B cell (primary cell): ENCODE measurements around the gene CREB3L1.

Experiments
- CTCF ChIP-seq: fragments of 200-600 bp; IDR thresholded peaks from one replicate; pipeline ENCODE4 v1.8.0; 2022; ENCODE audit warnings: antibody characterized with exemption, mild to moderate bottlenecking
- EZH2 ChIP-seq: IDR thresholded peaks from 2 replicates; pipeline ENCODE4 v1.6.1; 2012; ENCODE audit warnings: borderline replicate concordance, low read depth, mild to moderate bottlenecking, moderate library complexity, low read length; ENCODE audit not compliant: insufficient read depth, poor library complexity, severe bottlenecking

- TF ChIP-seq CTCF (no peak), EZH2 (no peak)
Observed at GRCh38 chr11:46342239-46342638, 64.8 kb downstream of the CREB3L1 start.
